Kidney (tissue), 14 donors: ENCODE results near the gene PHEX. TPM values are rescaled to one million over a fixed set of nuclear protein-coding genes. Genes with fewer than 3 reads are reported as not detected.

Source experiments
- DNase-seq, 5 donors: peaks; one replicate each; pipeline ENCODE4 v3.0.0-alpha.2; 2013 to 2020
- FAIRE-seq: peaks from 2 replicates; lab custom pipeline; 2012; peaks lifted over from hg19 to GRCh38; lab: Jason Lieb, UNC
- H3K27ac ChIP-seq, 2 donors: one replicate each; pipeline ENCODE4 v1.7.0; 2013; ENCODE audit warnings: low read depth in 2 of 2, low read length in 2 of 2, inconsistent platforms in 1 of 2
- H3K27me3 ChIP-seq: one replicate; pipeline ENCODE4 v1.7.1; 2013; ENCODE audit warnings: low read length, inconsistent platforms; ENCODE audit not compliant: control insufficient read depth, insufficient read depth
- H3K36me3 ChIP-seq, 3 donors: one replicate each; pipeline versions ENCODE4 v1.7.0 to v1.7.1; 2013; ENCODE audit warnings: low read length in 3 of 3, control low read depth in 1 of 3, inconsistent platforms in 1 of 3; ENCODE audit not compliant: insufficient read depth in 3 of 3, control insufficient read depth in 2 of 3
- H3K4me1 ChIP-seq, 3 donors: one replicate each; pipeline versions ENCODE4 v1.7.0 to v1.7.1; 2013; ENCODE audit warnings: low read length in 3 of 3, inconsistent platforms in 1 of 3, low read depth in 1 of 3; ENCODE audit not compliant: control insufficient read depth in 2 of 3, insufficient read depth in 2 of 3
- H3K4me3 ChIP-seq, 3 donors: one replicate each; pipeline versions ENCODE4 v1.7.0 to v1.8.1; 2013; ENCODE audit warnings: low read length in 3 of 3, control low read depth in 1 of 3, inconsistent platforms in 1 of 3
- H3K9ac ChIP-seq, 3 donors: one replicate each; pipeline versions ENCODE4 v1.7.0 to v1.7.1; 2013; ENCODE audit warnings: low read length in 3 of 3, control low read depth in 1 of 3, inconsistent platforms in 1 of 3
- H3K9me3 ChIP-seq, 3 donors: one replicate each; pipeline versions ENCODE4 v1.7.0 to v1.7.1; 2013; ENCODE audit warnings: low read length in 3 of 3, control low read depth in 1 of 3, inconsistent platforms in 1 of 3; ENCODE audit not compliant: control insufficient read depth in 2 of 3, insufficient read depth in 1 of 3
- CTCF ChIP-seq: IDR thresholded peaks from 3 replicates; pipeline ENCODE4 v1.5.1; 2012; ENCODE audit warnings: mild to moderate bottlenecking, moderate library complexity, borderline replicate concordance; ENCODE audit not compliant: insufficient read depth; ENCODE audit errors: extremely low read depth
- intact Hi-C: fragments of 100-400 bp; cut with DNase I; formaldehyde crosslinking; loops from one replicate; pipeline ENCODE4 v1.11.1; 2022
- polyA plus RNA-seq: library from polyadenylated mRNA; stranded (reverse); fragments of 350-450 nt; fragmentation: Illumina TruSeq; extraction: RNeasy Lipid Tissue Mini Kit (QIAGEN cat#74804); gene quantifications from one replicate; pipeline ENCODE4 v1.2.3, GENCODE V29; 2014; ENCODE audit warnings: low read depth, low replicate concordance; ENCODE audit not compliant: insufficient read depth
- total RNA-seq: library from RNA; stranded (reverse); fragmentation: NEBNext Ultra II Directional; extraction: Animal tissue kit (Norgen Biotek cat#: 25700); gene quantifications from one replicate; pipeline ENCODE4 v1.2.1, GENCODE V29; 2021
- donor health status: control.
- donor health status: control.
- donor health status: control.
- donor health status: control.
- donor health status: control.
- donor health status: DM: yes; HTN: yes; CAD: no.
- donor health status: Normal renal cell carcinoma (clear cell type).

Gene PHEX
- total and polyA plus RNA-seq, 2 donors from 2014 or later = 0.19 to 0.25 TPM

GRCh38 chrX:22059775-22060174, 27.6 kb downstream of the PHEX start:
- no peak overlapping the region for H3K9ac ChIP-seq
- FAIRE-seq (no peak), DNase-seq (no peak)
- H3K4me1 ChIP-seq = no peaks in the 10 kb centered on the region
- no peak overlapping the region for H3K27ac ChIP-seq
- intact Hi-C loops = no loop called here
- H3K4me3 ChIP-seq = no peak overlapping the region
- no peaks in the 10 kb centered on the region for H3K9me3 ChIP-seq
- no peaks in the 10 kb centered on the region for H3K36me3 ChIP-seq
- no peak for TF ChIP-seq CTCF
- H3K27me3 ChIP-seq = no peaks in the 10 kb centered on the region

GRCh38 chrX:22060415-22061280, 28.5 kb downstream of the PHEX start:
- Histone ChIP-seq H3K4me1 (no peaks in the 10 kb centered on the region), H3K27me3 (no peaks in the 10 kb centered on the region), H3K9ac (no peak overlapping the region), H3K36me3 (no peaks in the 10 kb centered on the region), H3K9me3 (no peaks in the 10 kb centered on the region), H3K27ac (no peak overlapping the region), H3K4me3 (no peak overlapping the region)
- intact Hi-C loops = no loop called here
- FAIRE-seq (no peak), DNase-seq (no peak)
- TF ChIP-seq CTCF = no peak

GRCh38 chrX:22063284-22063683, 31.2 kb downstream of the PHEX start:
- no peak for TF ChIP-seq CTCF
- DNase-seq = peak in 4 of 5 donors; percentile 35 to 79 (median 57)
- no peaks in the 10 kb centered on the region for H3K9me3 ChIP-seq
- no peak overlapping the region for H3K4me3 ChIP-seq
- FAIRE-seq = no peak
- H3K27ac ChIP-seq = no peak overlapping the region
- no peaks in the 10 kb centered on the region for H3K36me3 ChIP-seq
- H3K4me1 ChIP-seq = no peaks in the 10 kb centered on the region
- no peaks in the 10 kb centered on the region for H3K27me3 ChIP-seq
- no peak overlapping the region for H3K9ac ChIP-seq
- intact Hi-C loops = no loop called here
